PFSK-1 (cell line): ENCODE results near the gene LIMA1.

Source experiments
- FOXP2 ChIP-seq: optimal IDR thresholded peaks from 2 replicates; pipeline ENCODE3; 2011; ENCODE audit warnings: borderline replicate concordance, control low read depth, inconsistent platforms; ENCODE audit not compliant: insufficient read depth; ENCODE audit errors: extremely low read length, extremely low read depth
- POLR2AphosphoS5 ChIP-seq: IDR thresholded peaks from 2 replicates; pipeline ENCODE4 v1.6.1; 2012; ENCODE audit warnings: low read depth, mild to moderate bottlenecking, control low read depth, low read length, moderate library complexity
- SIN3A ChIP-seq: IDR thresholded peaks from 2 replicates; pipeline ENCODE4 v1.6.1; 2012; ENCODE audit warnings: mild to moderate bottlenecking, low read length, moderate library complexity, borderline replicate concordance; ENCODE audit not compliant: insufficient read depth
- TAF1 ChIP-seq: IDR thresholded peaks from 2 replicates; pipeline ENCODE4 v1.6.1; 2012; ENCODE audit warnings: low read length, control low read depth, borderline replicate concordance; ENCODE audit not compliant: insufficient read depth
- TF ChIP-seq, protein P1 (sequence below), 2 experiments: IDR thresholded peaks; 2 replicates each; pipeline versions ENCODE4 v1.6.1 to v1.8.0; 2011 to 2012; ENCODE audit warnings: low read depth in 2 of 2, low read length in 2 of 2, control low read depth in 1 of 2, inconsistent platforms in 1 of 2, mild to moderate bottlenecking in 1 of 2, moderate library complexity in 1 of 2; ENCODE audit not compliant: insufficient read depth in 1 of 2

The LIMA1 gene

DNA sequence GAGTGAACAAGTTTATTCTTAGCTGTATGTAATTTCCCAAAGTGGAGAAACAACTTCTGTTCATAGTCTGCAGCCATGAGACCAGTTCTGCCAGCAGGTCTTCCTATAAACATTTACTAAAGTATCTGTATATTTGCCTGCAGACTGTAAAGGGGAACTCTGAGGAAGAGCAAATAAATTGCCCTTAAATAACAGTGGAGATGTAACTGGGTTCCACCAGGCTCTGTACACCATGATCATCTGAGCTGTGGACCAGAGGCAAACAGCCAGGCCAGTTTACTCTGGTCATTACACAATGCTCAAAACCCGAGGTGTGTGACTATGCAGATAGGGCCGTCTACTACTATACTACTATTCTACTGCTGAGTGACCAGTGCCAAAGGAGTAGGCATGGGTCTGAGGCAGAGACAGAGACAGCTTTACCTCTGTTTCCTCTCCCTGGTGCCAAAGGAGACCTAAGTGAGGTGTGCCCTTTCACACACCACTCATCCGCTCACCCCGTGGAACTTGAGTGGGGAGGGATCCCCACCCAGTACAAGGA is 95.0 kb downstream of the LIMA1 start:
- TF ChIP-seq, protein P1, sequence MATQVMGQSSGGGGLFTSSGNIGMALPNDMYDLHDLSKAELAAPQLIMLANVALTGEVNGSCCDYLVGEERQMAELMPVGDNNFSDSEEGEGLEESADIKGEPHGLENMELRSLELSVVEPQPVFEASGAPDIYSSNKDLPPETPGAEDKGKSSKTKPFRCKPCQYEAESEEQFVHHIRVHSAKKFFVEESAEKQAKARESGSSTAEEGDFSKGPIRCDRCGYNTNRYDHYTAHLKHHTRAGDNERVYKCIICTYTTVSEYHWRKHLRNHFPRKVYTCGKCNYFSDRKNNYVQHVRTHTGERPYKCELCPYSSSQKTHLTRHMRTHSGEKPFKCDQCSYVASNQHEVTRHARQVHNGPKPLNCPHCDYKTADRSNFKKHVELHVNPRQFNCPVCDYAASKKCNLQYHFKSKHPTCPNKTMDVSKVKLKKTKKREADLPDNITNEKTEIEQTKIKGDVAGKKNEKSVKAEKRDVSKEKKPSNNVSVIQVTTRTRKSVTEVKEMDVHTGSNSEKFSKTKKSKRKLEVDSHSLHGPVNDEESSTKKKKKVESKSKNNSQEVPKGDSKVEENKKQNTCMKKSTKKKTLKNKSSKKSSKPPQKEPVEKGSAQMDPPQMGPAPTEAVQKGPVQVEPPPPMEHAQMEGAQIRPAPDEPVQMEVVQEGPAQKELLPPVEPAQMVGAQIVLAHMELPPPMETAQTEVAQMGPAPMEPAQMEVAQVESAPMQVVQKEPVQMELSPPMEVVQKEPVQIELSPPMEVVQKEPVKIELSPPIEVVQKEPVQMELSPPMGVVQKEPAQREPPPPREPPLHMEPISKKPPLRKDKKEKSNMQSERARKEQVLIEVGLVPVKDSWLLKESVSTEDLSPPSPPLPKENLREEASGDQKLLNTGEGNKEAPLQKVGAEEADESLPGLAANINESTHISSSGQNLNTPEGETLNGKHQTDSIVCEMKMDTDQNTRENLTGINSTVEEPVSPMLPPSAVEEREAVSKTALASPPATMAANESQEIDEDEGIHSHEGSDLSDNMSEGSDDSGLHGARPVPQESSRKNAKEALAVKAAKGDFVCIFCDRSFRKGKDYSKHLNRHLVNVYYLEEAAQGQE (IDR thresholded peaks at IDR 0.05; ENCODE audit: insufficient read depth in 1 of 2, low read depth in 2 of 2, low read length in 2 of 2): no peak
- TF ChIP-seq TAF1: no peak

DNA sequence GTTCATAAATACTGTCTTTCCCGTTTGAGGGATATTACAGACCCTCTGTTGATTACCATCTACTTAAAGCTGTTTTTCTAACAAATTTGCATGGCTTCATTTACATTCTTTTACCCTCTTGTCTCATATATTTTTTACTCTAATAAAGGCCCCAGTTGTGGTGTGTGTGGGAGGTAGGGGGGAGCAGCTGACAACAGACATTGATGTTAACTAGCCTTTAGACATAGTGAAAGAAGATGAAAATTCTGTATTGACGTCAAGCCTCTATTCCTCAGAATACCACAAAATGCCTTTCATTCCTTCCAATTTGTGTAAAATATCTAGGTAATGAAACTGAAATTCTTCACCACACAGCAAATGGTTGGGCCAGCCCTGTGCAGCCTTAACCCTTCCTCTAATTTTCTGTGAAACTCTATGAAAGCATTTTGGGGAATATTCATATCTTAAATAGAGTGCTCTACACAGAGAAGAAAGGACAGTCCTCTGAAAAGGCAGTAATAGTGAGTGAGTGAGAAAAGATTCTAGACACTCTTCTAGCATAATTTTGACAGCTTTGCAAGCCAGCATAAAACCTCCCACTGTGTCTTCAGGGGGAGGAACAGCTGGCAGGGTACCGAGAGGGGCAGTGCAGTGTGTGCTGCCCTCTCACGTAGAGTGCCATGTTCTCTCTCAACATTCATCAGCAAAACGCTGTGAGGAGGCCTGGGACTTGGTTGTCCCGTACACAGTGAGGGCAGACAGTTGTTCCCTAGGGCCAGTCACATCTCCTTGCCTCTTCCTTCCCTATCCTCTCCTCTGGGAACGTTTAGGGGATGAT is 96.0 kb downstream of the LIMA1 start:
- no peak for TF ChIP-seq FOXP2
- no peak for TF ChIP-seq POLR2AphosphoS5
- no peak for TF ChIP-seq SIN3A
- TF ChIP-seq TAF1: no peak
- TF ChIP-seq, protein P1 (IDR thresholded peaks at IDR 0.05; ENCODE audit: insufficient read depth in 1 of 2, low read depth in 2 of 2, low read length in 2 of 2): no peak

DNA sequence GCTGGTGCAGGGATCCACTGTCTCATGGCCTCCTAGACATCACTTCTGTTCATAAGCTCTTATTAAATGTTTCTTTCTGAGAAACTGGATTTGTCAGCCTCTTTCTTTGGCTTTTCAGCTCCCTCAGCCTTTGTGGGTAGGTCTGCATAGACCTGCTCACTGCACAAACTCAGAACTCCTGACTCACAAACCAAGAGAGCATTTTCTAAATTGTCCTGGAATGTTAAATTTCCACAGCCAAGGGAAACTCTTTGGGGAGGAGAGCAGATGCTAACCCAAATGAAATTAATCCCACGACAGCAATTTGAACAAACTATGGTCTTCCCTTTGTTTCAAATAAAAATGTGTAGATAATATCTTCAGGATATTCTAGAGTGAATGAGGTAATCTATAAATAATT is 96.6 kb downstream of the LIMA1 start:
- TF ChIP-seq SIN3A: no peak
- TF ChIP-seq TAF1: no peak
- TF ChIP-seq FOXP2: no peak
- TF ChIP-seq, protein P1 (IDR thresholded peaks at IDR 0.05; ENCODE audit: insufficient read depth in 1 of 2, low read depth in 2 of 2, low read length in 2 of 2): no peak
- no peak for TF ChIP-seq POLR2AphosphoS5

DNA sequence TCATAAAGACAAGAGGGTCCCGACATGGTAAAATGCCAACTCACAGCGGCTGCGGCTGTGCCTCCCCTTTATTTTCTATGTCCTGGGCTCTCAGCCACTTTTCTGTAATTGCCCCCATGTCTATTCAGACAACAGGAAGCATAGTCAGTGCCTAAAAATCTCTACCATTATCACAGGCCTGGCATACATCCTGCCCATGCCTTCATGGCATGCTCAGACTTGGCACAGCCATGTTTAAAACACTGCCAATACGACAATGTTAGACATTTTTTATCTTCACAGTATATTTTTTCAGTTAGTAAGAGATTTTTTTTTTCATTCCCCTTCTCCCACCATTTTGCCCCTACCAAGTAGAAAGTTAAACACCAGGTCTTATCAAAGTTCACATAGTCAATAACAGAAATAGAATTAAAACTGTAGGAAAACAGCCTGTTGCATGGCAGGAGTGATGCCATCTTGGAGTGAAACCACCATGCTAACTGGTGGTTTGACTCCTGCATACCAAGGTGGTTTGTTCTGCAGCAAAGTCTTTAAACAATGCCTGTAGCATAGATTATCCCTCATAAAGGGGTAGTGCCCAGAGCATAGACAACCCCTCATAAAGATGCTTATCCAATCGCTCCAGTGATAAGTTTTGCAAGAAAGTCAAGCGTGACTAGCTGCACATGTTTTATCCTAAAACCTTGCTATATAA is 97.2 kb downstream of the LIMA1 start:
- TF ChIP-seq TAF1 (no peak), SIN3A (no peak), FOXP2 (no peak), POLR2AphosphoS5 (no peak)
- TF ChIP-seq, protein P1 (IDR thresholded peaks at IDR 0.05; ENCODE audit: insufficient read depth in 1 of 2, low read depth in 2 of 2, low read length in 2 of 2): no peak
